AG09309 (cell line): ENCODE results near the gene FTHL17.

Source experiments
- DNase-seq: peaks from one replicate; pipeline ENCODE4 v3.0.0-alpha.2; 2010; ENCODE audit warnings: low read depth
- H3K4me3 ChIP-seq: 2 replicates; pipeline ENCODE4 v1.5.1; 2011; ENCODE audit warnings: mild to moderate bottlenecking, low read depth, low read length, moderate library complexity; ENCODE audit not compliant: control insufficient read depth
- CTCF ChIP-seq: IDR thresholded peaks from 2 replicates; pipeline ENCODE4 v1.5.1; 2011; ENCODE audit warnings: mild to moderate bottlenecking, low read depth, low read length, inconsistent platforms; ENCODE audit not compliant: insufficient read depth, control insufficient read depth; ENCODE audit errors: missing control alignments

FTHL17 gene

GRCh38 chrX:31099536-31100090, 27.8 kb upstream of the FTHL17 start:
- H3K4me3 ChIP-seq: no peak overlapping the region
- DNase-seq: no peak
- TF ChIP-seq CTCF: no peak

GRCh38 chrX:31098079-31098478, 26.2 kb upstream of the FTHL17 start:
- H3K4me3 ChIP-seq: no peak overlapping the region
- no peak for TF ChIP-seq CTCF
- DNase-seq: no peak

GRCh38 chrX:31093639-31093975, 21.8 kb upstream of the FTHL17 start:
- no peak for DNase-seq
- H3K4me3 ChIP-seq: no peak overlapping the region
- TF ChIP-seq CTCF: no peak

GRCh38 chrX:31092970-31093638, 21.3 kb upstream of the FTHL17 start:
- no peak for DNase-seq
- no peak for TF ChIP-seq CTCF
- no peak overlapping the region for H3K4me3 ChIP-seq

- no peak overlapping the region for H3K4me3 ChIP-seq
- TF ChIP-seq CTCF: no peak
- DNase-seq: no peak
These were observed 20.6 kb upstream of the FTHL17 start for GRCh38 chrX:31092476-31092875.

GRCh38 chrX:31091819-31092218, 20.0 kb upstream of the FTHL17 start:
- no peak overlapping the region for H3K4me3 ChIP-seq
- DNase-seq: no peak
- TF ChIP-seq CTCF: no peak

GRCh38 chrX:31074522-31074921, 2.7 kb upstream of the FTHL17 start:
- no peak for DNase-seq
- no peak for TF ChIP-seq CTCF
- H3K4me3 ChIP-seq: no peak overlapping the region
